Uterus (tissue), 2 donors: ENCODE measurements around the gene TBC1D5.

Source experiments
- POLR2A ChIP-seq, 2 donors: fragments of 450-650 bp; IDR thresholded peaks; one replicate each; pipeline ENCODE4 v1.6.1; 2016; ENCODE audit warnings: antibody characterized with exemption in 2 of 2, mild to moderate bottlenecking in 1 of 2, moderate library complexity in 1 of 2
- TF ChIP-seq, protein P1 (sequence below), 4 experiments: fragments of 200-600 bp in 2 of 4; fragments of 450-650 bp in 2 of 4; sonication (generic) in 2 of 4; IDR thresholded peaks; one replicate each; pipeline ENCODE4 v1.5.1; 2016 to 2019; ENCODE audit warnings: antibody characterized with exemption in 4 of 4, mild to moderate bottlenecking in 2 of 4, moderate library complexity in 1 of 4

DNA sequence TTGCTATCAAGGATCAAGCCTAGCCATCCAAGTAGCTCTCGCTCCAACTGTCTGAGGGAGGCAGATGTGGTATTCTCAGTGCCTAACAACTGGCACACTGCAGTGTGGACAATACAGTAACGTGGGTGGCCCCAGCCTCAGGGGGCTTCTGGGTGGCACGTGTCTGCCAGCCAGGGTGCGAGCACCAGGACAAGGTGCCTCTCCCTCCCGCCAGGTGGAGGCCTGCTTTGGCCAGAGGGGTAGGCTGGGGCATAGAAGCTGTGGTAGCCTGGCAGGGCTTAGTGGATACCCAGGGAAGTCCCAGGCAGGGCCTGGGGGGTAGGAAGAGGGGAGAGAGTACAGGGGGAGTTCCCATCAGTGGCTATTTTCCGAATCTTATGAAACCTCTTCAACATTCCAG, 623.7 kb downstream of the TBC1D5 start:
- TF ChIP-seq, protein P1, sequence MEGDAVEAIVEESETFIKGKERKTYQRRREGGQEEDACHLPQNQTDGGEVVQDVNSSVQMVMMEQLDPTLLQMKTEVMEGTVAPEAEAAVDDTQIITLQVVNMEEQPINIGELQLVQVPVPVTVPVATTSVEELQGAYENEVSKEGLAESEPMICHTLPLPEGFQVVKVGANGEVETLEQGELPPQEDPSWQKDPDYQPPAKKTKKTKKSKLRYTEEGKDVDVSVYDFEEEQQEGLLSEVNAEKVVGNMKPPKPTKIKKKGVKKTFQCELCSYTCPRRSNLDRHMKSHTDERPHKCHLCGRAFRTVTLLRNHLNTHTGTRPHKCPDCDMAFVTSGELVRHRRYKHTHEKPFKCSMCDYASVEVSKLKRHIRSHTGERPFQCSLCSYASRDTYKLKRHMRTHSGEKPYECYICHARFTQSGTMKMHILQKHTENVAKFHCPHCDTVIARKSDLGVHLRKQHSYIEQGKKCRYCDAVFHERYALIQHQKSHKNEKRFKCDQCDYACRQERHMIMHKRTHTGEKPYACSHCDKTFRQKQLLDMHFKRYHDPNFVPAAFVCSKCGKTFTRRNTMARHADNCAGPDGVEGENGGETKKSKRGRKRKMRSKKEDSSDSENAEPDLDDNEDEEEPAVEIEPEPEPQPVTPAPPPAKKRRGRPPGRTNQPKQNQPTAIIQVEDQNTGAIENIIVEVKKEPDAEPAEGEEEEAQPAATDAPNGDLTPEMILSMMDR (IDR thresholded peaks at IDR 0.05): no peak
- TF ChIP-seq POLR2A (IDR thresholded peaks at IDR 0.05): no peak
